Measurements from ENCODE around the gene CDK13.

- TF ChIP-seq CTCF (IDR thresholded peaks at IDR 0.05) (no peak), EP300 (IDR thresholded peaks at IDR 0.05) (no peak)
Observed at GRCh38 chr7:40095230-40095629, 145.2 kb downstream of the CDK13 start.

Measured in ovary (tissue), 3 donors.